Esophagus muscularis mucosa (tissue), 4 donors: Measurements from ENCODE around the gene ATF7.

ENCODE experiments used
- EP300 ChIP-seq: sonication (generic); formaldehyde crosslinking; IDR thresholded peaks from one replicate; pipeline ENCODE4 v1.6.1; 2017; ENCODE audit warnings: antibody characterized with exemption
- POLR2A ChIP-seq: fragments of 450-650 bp; IDR thresholded peaks from one replicate; pipeline ENCODE4 v1.6.1; 2017; ENCODE audit warnings: antibody characterized with exemption, moderate library complexity, mild to moderate bottlenecking, low read depth
- POLR2AphosphoS5 ChIP-seq, 2 donors: sonication (generic); formaldehyde crosslinking; IDR thresholded peaks; one replicate each; pipeline ENCODE4 v1.6.1; 2017; ENCODE audit warnings: antibody characterized with exemption in 2 of 2
- TF ChIP-seq, protein P1 (sequence below), 3 experiments: fragments of 200-600 bp in 2 of 3; fragments of 450-650 bp in 1 of 3; sonication (generic) in 2 of 3; IDR thresholded peaks; one replicate each; pipeline ENCODE4 v1.5.1; 2017 to 2019; ENCODE audit warnings: antibody characterized with exemption in 3 of 3, mild to moderate bottlenecking in 2 of 3, moderate library complexity in 1 of 3

DNA sequence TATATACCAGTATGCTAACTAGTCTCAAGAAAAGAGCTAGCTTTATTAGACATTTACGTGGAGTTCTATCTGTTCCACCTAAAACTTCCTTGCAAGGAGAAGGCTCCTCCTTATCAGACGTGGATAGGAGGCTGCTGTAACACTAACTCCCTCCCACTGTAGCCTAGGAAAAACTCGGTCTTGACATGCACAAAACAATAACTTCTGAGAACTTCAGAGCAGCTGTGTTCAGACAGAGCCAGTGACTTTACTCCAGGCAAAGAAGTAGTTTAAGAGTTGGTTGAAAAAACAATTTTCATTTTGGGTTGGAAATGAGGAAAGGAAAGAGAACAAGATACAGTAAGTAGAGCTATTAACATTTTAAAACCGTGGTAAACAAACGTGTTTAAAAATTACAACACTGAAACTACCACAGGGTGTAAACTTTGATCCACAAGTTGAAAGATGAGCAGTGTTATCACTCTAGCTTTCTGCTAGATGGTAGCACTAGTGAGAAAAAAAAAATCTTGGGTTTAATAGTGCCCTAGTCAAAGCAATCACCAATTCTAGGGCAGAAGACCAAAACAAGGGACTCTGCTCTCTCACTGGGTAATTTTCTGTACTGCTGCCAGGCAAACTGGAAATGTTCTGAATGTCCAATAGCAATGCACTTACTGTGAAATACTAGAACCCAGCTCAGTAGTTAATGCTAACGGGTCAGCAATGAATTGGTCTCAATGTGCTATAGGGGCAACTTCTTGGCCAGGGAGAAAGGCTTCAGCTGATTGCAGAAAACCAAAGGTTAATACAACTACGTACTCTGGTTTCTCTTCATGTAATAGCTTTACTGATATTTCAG, 2.4 kb downstream of the ATF7 start:
- TF ChIP-seq EP300: no peak
- TF ChIP-seq, protein P1, sequence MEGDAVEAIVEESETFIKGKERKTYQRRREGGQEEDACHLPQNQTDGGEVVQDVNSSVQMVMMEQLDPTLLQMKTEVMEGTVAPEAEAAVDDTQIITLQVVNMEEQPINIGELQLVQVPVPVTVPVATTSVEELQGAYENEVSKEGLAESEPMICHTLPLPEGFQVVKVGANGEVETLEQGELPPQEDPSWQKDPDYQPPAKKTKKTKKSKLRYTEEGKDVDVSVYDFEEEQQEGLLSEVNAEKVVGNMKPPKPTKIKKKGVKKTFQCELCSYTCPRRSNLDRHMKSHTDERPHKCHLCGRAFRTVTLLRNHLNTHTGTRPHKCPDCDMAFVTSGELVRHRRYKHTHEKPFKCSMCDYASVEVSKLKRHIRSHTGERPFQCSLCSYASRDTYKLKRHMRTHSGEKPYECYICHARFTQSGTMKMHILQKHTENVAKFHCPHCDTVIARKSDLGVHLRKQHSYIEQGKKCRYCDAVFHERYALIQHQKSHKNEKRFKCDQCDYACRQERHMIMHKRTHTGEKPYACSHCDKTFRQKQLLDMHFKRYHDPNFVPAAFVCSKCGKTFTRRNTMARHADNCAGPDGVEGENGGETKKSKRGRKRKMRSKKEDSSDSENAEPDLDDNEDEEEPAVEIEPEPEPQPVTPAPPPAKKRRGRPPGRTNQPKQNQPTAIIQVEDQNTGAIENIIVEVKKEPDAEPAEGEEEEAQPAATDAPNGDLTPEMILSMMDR (IDR thresholded peaks at IDR 0.05): no peak
- peak; percentile 50 to 68 for TF ChIP-seq POLR2AphosphoS5 (IDR thresholded peaks at IDR 0.05)
- TF ChIP-seq POLR2A: no peak
